Ovary (tissue), 3 donors: Measurements from ENCODE around the gene STIP1.

ENCODE experiments used
- CTCF ChIP-seq, 3 donors: fragments of 450-650 bp in 2 of 3; fragments of 200-600 bp in 1 of 3; IDR thresholded peaks; one replicate each; pipeline versions ENCODE4 v1.5.1 to v1.8.0; 2016 to 2022; ENCODE audit warnings: antibody characterized with exemption in 3 of 3, mild to moderate bottlenecking in 1 of 3
- EP300 ChIP-seq: sonication (generic); formaldehyde crosslinking; IDR thresholded peaks from one replicate; pipeline ENCODE4 v1.6.1; 2017; ENCODE audit warnings: antibody characterized with exemption
- POLR2A ChIP-seq: fragments of 450-650 bp; IDR thresholded peaks from one replicate; pipeline ENCODE4 v1.6.1; 2017; ENCODE audit warnings: antibody characterized with exemption, mild to moderate bottlenecking, moderate library complexity
- donor health status: DM: no; HTN: no; CAD: no.

DNA sequence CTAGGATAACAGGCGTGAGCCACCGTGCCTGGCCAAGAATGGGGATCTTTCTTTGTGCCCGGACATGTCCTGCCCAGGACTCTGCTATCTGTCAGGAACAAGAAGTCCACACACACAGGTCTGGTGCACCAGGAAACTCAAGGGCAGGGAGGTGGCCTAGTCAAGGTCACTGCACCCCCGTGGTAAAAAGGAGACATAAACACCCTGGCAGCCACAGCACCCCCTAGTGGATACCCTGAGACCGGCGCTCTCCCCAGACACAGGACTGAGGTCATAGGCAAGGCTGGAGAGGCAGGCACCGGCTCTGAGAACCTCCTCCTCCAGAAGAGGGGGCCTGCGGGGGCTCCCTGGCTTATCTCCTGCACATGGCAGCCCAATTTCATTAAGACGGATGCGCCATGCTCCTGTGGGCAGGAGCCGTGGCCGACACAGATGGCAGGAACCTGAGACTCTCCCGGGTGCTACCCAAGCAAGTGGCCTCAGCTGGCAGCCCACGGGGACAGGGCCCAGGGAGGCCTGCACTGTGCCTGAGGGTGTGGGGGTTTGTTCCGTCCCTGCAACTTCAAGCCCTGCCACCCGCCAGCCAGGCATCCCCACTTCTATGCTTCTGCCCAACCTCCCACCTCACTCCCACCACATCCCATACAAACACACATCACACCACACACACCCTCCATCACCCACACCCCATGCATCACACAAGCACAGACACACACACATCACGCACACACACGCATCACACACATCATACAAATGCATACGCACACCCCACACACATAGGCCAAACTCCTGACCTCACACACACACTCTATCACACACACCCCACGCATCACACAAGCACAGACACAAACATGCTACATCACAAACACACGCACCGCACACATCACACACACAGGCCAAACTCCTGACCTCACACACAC, 39.7 kb upstream of the STIP1 start:
- TF ChIP-seq POLR2A: no peak
- peak in 1 of 3 donors; percentile 15 for TF ChIP-seq CTCF (IDR thresholded peaks at IDR 0.05)
- TF ChIP-seq EP300: no peak
